HEK293 (cell line): ENCODE measurements around the gene ST8SIA4.

Experiments
- CTCF ChIA-PET: fragments of 350-600 bp; formaldehyde crosslinking; extraction: SDS; loops from one replicate; lab custom pipeline; 2021; ENCODE audit warnings: antibody characterized with exemption; lab: Yijun Ruan, JAX
- POLR2A ChIA-PET: fragments of 300-600 bp; formaldehyde crosslinking; extraction: SDS; loops from one replicate; lab custom pipeline; 2020; ENCODE audit warnings: antibody characterized with exemption, inconsistent platforms; lab: Yijun Ruan, JAX
- H3K27ac ChIP-seq: fragments of 200-500 bp; sonication (Bioruptor generic); 2 replicates; pipeline ENCODE4 v1.5.1; 2014; ENCODE audit warnings: low read depth, low read length, control low read depth, inconsistent platforms; ENCODE audit errors: extremely low read depth
- H3K36me3 ChIP-seq, 2 experiments: fragments of 200-500 bp in 1 of 2; sonication (Bioruptor generic) in 1 of 2; 1 replicate in 1 of 2; 2 replicates in 1 of 2; pipeline ENCODE4 v1.5.1; 2014 to 2017; ENCODE audit warnings: inconsistent platforms in 2 of 2, low read length in 2 of 2; ENCODE audit not compliant: control insufficient read depth in 2 of 2, insufficient read depth in 1 of 2
- H3K4me1 ChIP-seq: fragments of 200-500 bp; sonication (Bioruptor generic); 2 replicates; pipeline ENCODE4 v1.5.1; 2014; ENCODE audit warnings: mild to moderate bottlenecking, low read length, inconsistent platforms; ENCODE audit not compliant: control insufficient read depth, insufficient read depth
- H3K4me3 ChIP-seq: 2 replicates; pipeline ENCODE4 v1.5.1; 2011; ENCODE audit warnings: low read depth, mild to moderate bottlenecking, control low read depth, low read length, moderate library complexity
- H3K9me3 ChIP-seq: fragments of 200-500 bp; sonication (Bioruptor generic); 2 replicates; pipeline ENCODE4 v1.5.1; 2014; ENCODE audit warnings: low read depth, low read length, inconsistent platforms; ENCODE audit not compliant: control insufficient read depth, insufficient read depth
- BCL11B ChIP-seq: fragments of 450-650 bp; formaldehyde crosslinking; IDR thresholded peaks from 2 replicates; pipeline ENCODE4 v1.5.1; 2016; ENCODE audit warnings: low read depth, missing biosample characterization, missing genetic modification characterization
- GFI1B ChIP-seq: fragments of 450-650 bp; formaldehyde crosslinking; IDR thresholded peaks from 2 replicates; pipeline ENCODE4 v1.5.1; 2016; ENCODE audit warnings: missing biosample characterization, missing genetic modification characterization
- INSM2 ChIP-seq: fragments of 450-650 bp; formaldehyde crosslinking; IDR thresholded peaks from 2 replicates; pipeline ENCODE4 v1.5.1; 2016; ENCODE audit warnings: missing biosample characterization, missing genetic modification characterization
- KLF8 ChIP-seq: fragments of 450-650 bp; formaldehyde crosslinking; IDR thresholded peaks from 2 replicates; pipeline ENCODE4 v1.5.1; 2016; ENCODE audit warnings: missing biosample characterization, missing genetic modification characterization
- PATZ1 ChIP-seq: fragments of 450-650 bp; formaldehyde crosslinking; IDR thresholded peaks from 2 replicates; pipeline ENCODE4 v1.5.1; 2016; ENCODE audit warnings: missing biosample characterization, missing genetic modification characterization
- PRDM2 ChIP-seq: fragments of 450-650 bp; formaldehyde crosslinking; IDR thresholded peaks from 2 replicates; pipeline ENCODE4 v1.5.1; 2016; ENCODE audit warnings: missing biosample characterization, missing genetic modification characterization, borderline replicate concordance
- SP2 ChIP-seq: fragments of 450-650 bp; formaldehyde crosslinking; IDR thresholded peaks from 2 replicates; pipeline ENCODE4 v1.5.1; 2016; ENCODE audit warnings: missing biosample characterization, missing genetic modification characterization
- TSHZ1 ChIP-seq: fragments of 450-650 bp; formaldehyde crosslinking; IDR thresholded peaks from 2 replicates; pipeline ENCODE4 v1.5.1; 2016; ENCODE audit warnings: missing biosample characterization, missing genetic modification characterization, borderline replicate concordance
- ZBTB11 ChIP-seq: fragments of 450-650 bp; formaldehyde crosslinking; conservative IDR thresholded peaks from 2 replicates; pipeline ENCODE4 v1.5.1; 2016; ENCODE audit warnings: low read depth, missing biosample characterization, missing genetic modification characterization
- ZBTB17 ChIP-seq: fragments of 450-650 bp; formaldehyde crosslinking; IDR thresholded peaks from 2 replicates; pipeline ENCODE4 v1.5.1; 2016; ENCODE audit warnings: missing biosample characterization, missing genetic modification characterization
- ZBTB20 ChIP-seq: fragments of 450-650 bp; formaldehyde crosslinking; IDR thresholded peaks from 2 replicates; pipeline ENCODE4 v1.5.1; 2016; ENCODE audit warnings: missing biosample characterization, missing genetic modification characterization
- ZNF19 ChIP-seq: fragments of 450-650 bp; formaldehyde crosslinking; IDR thresholded peaks from 2 replicates; pipeline ENCODE4; 2016; ENCODE audit warnings: missing biosample characterization, missing genetic modification characterization, low read depth
- ZNF37A ChIP-seq: fragments of 450-650 bp; IDR thresholded peaks from 2 replicates; pipeline ENCODE4 v1.5.1; 2018; ENCODE audit warnings: missing biosample characterization, missing genetic modification characterization
- ZNF501 ChIP-seq: fragments of 450-650 bp; formaldehyde crosslinking; IDR thresholded peaks from 2 replicates; pipeline ENCODE4 v1.5.1; 2016; ENCODE audit warnings: missing biosample characterization, missing genetic modification characterization
- ZNF610 ChIP-seq: fragments of 450-650 bp; formaldehyde crosslinking; IDR thresholded peaks from 2 replicates; pipeline ENCODE4 v1.5.1; 2016; ENCODE audit warnings: missing biosample characterization, missing genetic modification characterization, borderline replicate concordance
- ZNF692 ChIP-seq: fragments of 450-650 bp; formaldehyde crosslinking; IDR thresholded peaks from 2 replicates; pipeline ENCODE4 v1.5.1; 2016; ENCODE audit warnings: missing biosample characterization, missing genetic modification characterization

ST8SIA4 gene

GRCh38 chr5:100903039-100903887 lies at the start of gene ST8SIA4:
Gene ST8SIA4, minus strand, starts transcription at chr5:100903282. Its CDS starts 327 bp downstream, at chr5:100902955.
- CTCF ChIA-PET = interaction anchor here (0.6 to 0.7 kb wide), 3 partner anchors 23 to 281 kb away, joined by 4 to 6 read pairs (median 5); no protein-coding TSS in a partner anchor
- peak; percentile 51; the same call in 1 of the 2 replicates for TF ChIP-seq ZBTB20 (tag by site-specific recombination)
- no peak for TF ChIP-seq ZNF19 (tag by site-specific recombination)
- peak; percentile 77 for TF ChIP-seq SP2 (tag by site-specific recombination)
- no peak for TF ChIP-seq TSHZ1 (tag by site-specific recombination)
- TF ChIP-seq GFI1B (tag by site-specific recombination) = no peak
- peak; percentile 66; the same call in 1 of the 2 replicates for TF ChIP-seq PATZ1
- peak; percentile 62; the same call in 1 of the 2 replicates for TF ChIP-seq ZNF610 (tag by site-specific recombination)
- peak; percentile 62 for TF ChIP-seq ZBTB11 (tag by site-specific recombination)
- TF ChIP-seq ZNF501 (tag by site-specific recombination) = peak; percentile 77
- TF ChIP-seq BCL11B (tag by site-specific recombination) = peak; percentile 61; the same call in 1 of the 2 replicates
- TF ChIP-seq INSM2 (tag by site-specific recombination) = no peak
- 0 out of 2 replicates have a peak, but pooled peaks have one; percentile 27 for TF ChIP-seq ZNF692 (tag by site-specific recombination)
- peak; percentile 79; the same call in 1 of the 2 replicates for TF ChIP-seq ZBTB17 (tag by site-specific recombination)
- TF ChIP-seq PRDM2 (tag by site-specific recombination) = no peak
- TF ChIP-seq KLF8 (tag by site-specific recombination) = peak; percentile 56; the same call in 1 of the 2 replicates
- TF ChIP-seq ZNF37A (tag by site-specific recombination) = peak; percentile 95

More at GRCh38 chr5:100903039-100903887, at the start of gene ST8SIA4:
- peak within 1 kb of the TSS; percentile 50 for H3K4me3 ChIP-seq
- no peak within 1 kb of the TSS; the same call in 1 of the 2 replicates for H3K27ac ChIP-seq
- H3K36me3 ChIP-seq = no peaks in the 10 kb centered on the region
- no peaks in the 10 kb centered on the region for H3K9me3 ChIP-seq
- 0 out of 2 replicates have a peak, but pooled peaks cover 3% of the 10 kb centered on the region for H3K4me1 ChIP-seq
- POLR2A ChIA-PET = no interaction called here
